ENCODE results near the gene ZBTB8OS. TPM values are rescaled to one million over a fixed set of nuclear protein-coding genes. Genes with fewer than 3 reads are reported as not detected.

ZBTB8OS gene
- total RNA-seq, 4 donors from 2014 or later: 12.4 to 28.0 (median 18.8) TPM

DNA sequence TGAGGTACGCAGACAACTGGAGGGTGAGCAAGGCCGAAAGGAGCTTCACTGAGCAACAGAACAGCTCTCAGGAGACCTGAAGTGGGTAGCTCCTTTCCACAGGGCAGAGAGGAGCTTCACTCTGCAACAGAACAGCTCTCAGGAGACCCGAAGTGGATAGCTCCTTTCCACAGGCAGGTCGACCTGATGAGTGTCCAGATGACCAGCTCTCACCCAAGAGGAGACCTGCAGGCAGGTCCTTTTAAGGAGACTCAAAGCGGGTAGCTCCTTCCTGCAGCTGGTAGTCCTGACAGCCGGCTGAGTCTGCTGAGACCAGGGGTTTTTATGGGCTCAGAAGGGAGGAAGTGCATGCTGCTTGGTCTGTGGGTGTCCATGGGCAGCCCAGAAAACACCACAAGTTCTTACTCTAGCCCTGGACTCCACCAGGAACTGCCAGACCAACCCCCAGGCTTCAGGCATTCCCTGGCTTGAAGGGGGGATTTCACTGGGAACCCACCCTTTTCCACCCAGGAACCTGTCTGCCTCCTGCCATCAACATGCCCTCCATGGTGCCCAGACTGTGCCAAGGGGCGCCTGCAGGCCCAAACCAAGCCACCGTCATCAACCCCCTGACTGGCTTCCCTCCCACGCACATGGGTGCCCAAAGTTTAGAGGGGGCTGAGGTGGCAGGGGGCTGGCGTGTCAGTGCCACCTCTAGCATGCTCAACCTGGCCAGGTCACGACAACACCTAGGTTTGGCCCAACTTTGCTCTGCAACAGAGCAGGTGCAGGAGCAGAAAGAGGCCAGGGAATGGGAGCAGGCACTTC lies 43.6 kb downstream of the ZBTB8OS start:
- TF ChIP-seq, protein P1, sequence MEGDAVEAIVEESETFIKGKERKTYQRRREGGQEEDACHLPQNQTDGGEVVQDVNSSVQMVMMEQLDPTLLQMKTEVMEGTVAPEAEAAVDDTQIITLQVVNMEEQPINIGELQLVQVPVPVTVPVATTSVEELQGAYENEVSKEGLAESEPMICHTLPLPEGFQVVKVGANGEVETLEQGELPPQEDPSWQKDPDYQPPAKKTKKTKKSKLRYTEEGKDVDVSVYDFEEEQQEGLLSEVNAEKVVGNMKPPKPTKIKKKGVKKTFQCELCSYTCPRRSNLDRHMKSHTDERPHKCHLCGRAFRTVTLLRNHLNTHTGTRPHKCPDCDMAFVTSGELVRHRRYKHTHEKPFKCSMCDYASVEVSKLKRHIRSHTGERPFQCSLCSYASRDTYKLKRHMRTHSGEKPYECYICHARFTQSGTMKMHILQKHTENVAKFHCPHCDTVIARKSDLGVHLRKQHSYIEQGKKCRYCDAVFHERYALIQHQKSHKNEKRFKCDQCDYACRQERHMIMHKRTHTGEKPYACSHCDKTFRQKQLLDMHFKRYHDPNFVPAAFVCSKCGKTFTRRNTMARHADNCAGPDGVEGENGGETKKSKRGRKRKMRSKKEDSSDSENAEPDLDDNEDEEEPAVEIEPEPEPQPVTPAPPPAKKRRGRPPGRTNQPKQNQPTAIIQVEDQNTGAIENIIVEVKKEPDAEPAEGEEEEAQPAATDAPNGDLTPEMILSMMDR (IDR thresholded peaks at IDR 0.05): no peak
- TF ChIP-seq POLR2A (IDR thresholded peaks at IDR 0.05): no peak
- intact Hi-C loops (cut with DNase I; ENCODE audit: low total_unique reads): no loop called here
- WGBS, 2 donors: 90 to 92% methylated on average over 11 of the region's 11 CpGs
- no peak for DNase-seq (ENCODE audit: low spot score in 2 of 2)
- no peak overlapping the region for H3K4me3 ChIP-seq (ENCODE audit: low read depth, poor library complexity, severe bottlenecking)

DNA sequence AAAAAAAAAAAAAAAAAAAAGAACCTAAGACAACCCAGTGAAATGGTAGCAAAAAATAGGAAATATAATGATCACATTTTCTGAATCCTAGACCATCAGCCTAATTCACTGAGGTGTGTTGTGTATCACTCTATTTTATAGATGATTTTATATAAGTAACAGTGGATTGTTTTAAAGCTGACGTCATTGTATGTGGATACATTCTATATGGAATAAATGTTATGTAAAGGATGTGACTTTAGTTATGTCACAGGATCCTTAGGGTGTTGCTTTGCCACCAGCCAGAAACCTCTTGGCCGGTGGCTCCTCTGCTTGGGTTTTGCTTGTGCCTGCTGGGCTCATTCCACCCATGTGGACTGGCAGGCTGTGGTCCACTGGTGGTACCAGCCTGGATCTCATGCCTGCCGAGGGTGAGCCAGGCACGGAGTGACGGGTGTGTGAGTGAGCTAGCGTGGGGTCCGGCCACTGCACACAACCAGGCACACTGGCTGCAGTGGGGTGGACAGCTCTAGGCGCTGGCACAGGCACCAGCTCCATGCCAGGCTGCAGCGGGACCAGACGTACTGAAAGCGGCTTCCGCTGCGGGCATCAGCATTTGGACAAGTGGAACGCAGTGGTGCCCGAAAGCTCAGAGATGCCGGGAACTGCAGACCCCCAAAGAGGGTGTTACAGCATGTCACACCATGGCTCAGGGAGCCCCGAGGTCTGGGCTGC lies 44.5 kb downstream of the ZBTB8OS start:
- intact Hi-C loops (cut with DNase I; ENCODE audit: low total_unique reads): no loop called here
- DNase-seq (ENCODE audit: low spot score in 2 of 2): no peak
- 93% methylated on average over 10 to 15 of the region's 17 CpGs for WGBS, 2 donors
- no peak overlapping the region for H3K4me3 ChIP-seq (ENCODE audit: low read depth, poor library complexity, severe bottlenecking)
- no peak for TF ChIP-seq POLR2A (IDR thresholded peaks at IDR 0.05)
- TF ChIP-seq, protein P1 (IDR thresholded peaks at IDR 0.05): no peak

DNA sequence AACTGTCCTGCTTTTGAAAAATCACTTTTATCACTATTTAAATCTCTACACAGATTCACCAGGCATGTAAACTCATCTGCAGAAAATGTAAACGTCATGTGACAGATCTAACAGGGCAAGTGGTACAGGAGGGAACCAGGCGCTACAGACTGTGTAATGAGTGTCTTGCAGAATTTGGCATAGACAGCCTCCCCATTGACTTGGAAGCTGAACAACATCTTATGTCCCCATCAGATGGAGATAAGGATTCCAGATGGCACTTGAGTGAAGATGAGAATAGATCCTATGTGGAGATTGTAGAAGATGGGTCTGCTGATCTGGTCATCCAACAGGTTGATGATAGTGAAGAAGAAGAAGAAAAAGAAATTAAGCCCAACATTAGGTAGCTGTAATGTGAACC lies 50.3 kb downstream of the ZBTB8OS start:
- no peak for TF ChIP-seq POLR2A (IDR thresholded peaks at IDR 0.05)
- no peak overlapping the region for H3K4me3 ChIP-seq (ENCODE audit: low read depth, poor library complexity, severe bottlenecking)
- WGBS, 2 donors: 81 to 82% methylated on average over 2 of the region's 2 CpGs
- no peak for DNase-seq (ENCODE audit: low spot score in 2 of 2)
- intact Hi-C loops (cut with DNase I; ENCODE audit: low total_unique reads): no loop called here

DNA sequence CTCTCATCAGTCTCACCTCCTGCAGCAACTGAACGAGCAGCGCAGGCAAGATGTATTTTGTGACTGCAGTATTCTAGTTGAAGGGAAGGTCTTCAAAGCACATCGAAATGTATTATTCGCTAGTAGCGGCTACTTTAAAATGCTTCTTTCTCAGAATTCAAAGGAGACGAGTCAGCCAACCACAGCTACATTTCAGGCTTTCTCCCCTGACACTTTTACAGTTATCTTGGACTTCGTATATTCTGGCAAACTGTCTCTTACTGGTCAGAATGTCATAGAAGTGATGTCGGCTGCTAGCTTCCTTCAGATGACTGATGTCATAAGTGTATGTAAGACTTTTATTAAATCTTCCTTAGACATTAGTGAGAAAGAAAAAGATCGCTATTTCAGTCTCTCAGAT lies 57.4 kb downstream of the ZBTB8OS start:
- intact Hi-C loops (cut with DNase I; ENCODE audit: low total_unique reads): no loop called here
- 94 to 97% methylated on average over 9 of the region's 9 CpGs for WGBS, 2 donors
- no peak overlapping the region for H3K4me3 ChIP-seq (ENCODE audit: low read depth, poor library complexity, severe bottlenecking)
- no peak for DNase-seq (ENCODE audit: low spot score in 2 of 2)
- TF ChIP-seq, protein P1 (IDR thresholded peaks at IDR 0.05): no peak

DNA sequence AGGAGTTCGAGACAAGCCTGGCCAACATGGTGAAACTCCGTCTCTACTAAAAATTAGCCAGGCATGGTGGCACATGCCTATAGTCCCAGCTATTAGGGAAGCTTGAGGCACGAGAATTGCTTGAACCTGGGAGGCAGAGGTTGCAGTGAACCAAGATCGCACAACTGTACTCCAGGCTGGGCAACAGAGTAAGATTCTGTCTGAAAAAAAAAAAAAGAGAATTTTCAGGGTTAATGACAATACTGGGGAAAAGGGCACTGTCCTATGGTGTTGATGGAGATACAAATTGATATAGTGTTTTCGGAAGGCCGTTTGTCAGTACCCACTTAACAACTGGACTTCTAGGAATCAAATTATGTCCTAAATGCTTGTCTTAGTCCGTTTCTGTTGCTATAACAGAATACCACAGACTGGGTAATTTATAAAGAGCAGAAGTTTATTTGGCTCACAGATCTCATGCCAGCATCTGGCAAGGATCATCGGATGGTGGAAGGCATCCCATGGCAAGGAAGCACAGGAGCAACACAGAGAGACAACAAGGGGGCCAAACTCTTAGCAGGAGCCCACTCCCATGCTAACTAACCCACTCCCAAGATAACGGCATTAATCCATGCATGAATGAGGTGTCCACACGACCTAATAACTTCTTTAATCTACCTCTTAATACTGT lies 69.9 kb downstream of the ZBTB8OS start:
- intact Hi-C loops (cut with DNase I; ENCODE audit: low total_unique reads): no loop called here
- TF ChIP-seq, protein P1 (IDR thresholded peaks at IDR 0.05): no peak
- TF ChIP-seq POLR2A (IDR thresholded peaks at IDR 0.05): no peak
- 82 to 83% methylated on average over 10 of the region's 10 CpGs for WGBS, 2 donors
- DNase-seq (ENCODE audit: low spot score in 2 of 2): peak in 1 of 2 donors; percentile 21
- no peak overlapping the region for H3K4me3 ChIP-seq (ENCODE audit: low read depth, poor library complexity, severe bottlenecking)

Other genes with a start within 250 kb of the ZBTB8OS start
- gene ZBTB8B, start 185.5 kb downstream of the ZBTB8OS start, total RNA-seq: under 1 TPM in 1 of 4 donors, not detected in 3; 0.02 TPM
- 1 to 10 TPM in 3 of 4 donors, under 1 TPM in 1; 0.99 to 5.8 (median 2.8) TPM for gene ZBTB8A, start 111.1 kb downstream of the ZBTB8OS start, total RNA-seq
- 100 to 1,000 TPM in 3 of 4 donors, 10 to 100 TPM in 1; 97.8 to 104 (median 102) TPM for gene RBBP4, start 658 bp upstream of the ZBTB8OS start, total RNA-seq
- 10 to 100 TPM in 1 of 4 donors, 1 to 10 TPM in 3; 2.8 to 16.9 (median 5.8) TPM for gene SYNC, start 52.2 kb upstream of the ZBTB8OS start, total RNA-seq
- gene YARS1, start 166.8 kb upstream of the ZBTB8OS start, total RNA-seq: 10 to 100 TPM; 24.8 to 40.0 (median 30.2) TPM
- gene S100PBP, start 167.1 kb upstream of the ZBTB8OS start, total RNA-seq: 10 to 100 TPM; 11.0 to 32.1 (median 18.2) TPM
- gene FNDC5, start 220.4 kb upstream of the ZBTB8OS start, total RNA-seq: under 1 TPM in 2 of 4 donors, not detected in 2; 0.27 to 0.58 TPM
- under 1 TPM in 1 of 4 donors, not detected in 3; 0.19 TPM for gene HPCA, start 235.9 kb upstream of the ZBTB8OS start, total RNA-seq

All from lower leg skin (tissue), 4 donors.